NOMO-1 treated with DMSO at 0.1 percent for 48 hours (cell line): ENCODE data around the gene SIGLEC12.
A peak's percentile ranks its signal among the peaks of the same experiment; 100 is the strongest.
"Not testable (repeated sequence)": the region's sequence is repeated elsewhere in the genome, so short reads cannot be mapped to it uniquely, and the experiment has no call there.

Source experiments
- DNase-seq: peaks from one replicate; lab custom pipeline; 2025; ENCODE audit not compliant: unreplicated experiment; lab: John Stamatoyannopoulos, UW

Gene SIGLEC12

DNA sequence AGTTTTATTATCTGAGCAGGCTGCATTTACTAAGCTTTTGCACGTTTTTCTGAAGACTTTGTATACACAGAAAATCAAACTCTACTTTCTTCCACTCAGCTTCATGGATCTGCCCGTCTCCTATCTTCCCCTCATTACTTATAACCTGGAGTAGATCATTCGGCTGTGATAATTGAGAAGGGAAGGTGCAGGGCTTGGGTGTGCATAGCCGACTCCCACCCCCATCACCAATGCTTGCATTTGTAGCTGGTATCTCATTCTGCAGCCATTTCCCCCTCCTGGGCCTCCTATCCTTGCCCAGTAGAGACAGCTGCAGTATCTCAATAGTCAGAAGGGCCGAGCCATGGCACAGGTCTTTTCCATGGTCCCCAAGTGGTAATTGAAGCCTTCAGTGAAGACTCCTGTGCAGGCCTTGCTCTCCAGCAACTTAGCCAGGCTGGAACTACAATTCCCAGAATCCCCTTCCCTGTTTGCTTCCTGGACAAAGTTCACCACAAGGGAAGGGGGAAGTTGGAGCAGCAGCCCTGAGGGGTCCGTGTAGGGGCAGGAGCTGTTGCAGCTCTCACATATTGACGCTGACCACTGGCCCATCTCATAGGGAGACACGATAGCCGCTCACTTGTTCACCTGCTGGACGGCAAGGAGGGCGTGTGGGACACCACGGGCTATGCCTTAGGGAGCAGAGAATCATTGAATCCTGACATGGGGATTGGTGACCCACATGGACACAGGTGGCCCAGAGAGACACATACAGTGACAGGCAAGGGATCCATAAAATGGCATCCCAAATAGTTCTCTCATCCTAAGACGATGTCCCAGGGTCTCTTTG, 41.2 kb downstream of the SIGLEC12 start:
- DNase-seq = peak; percentile 77

DNA sequence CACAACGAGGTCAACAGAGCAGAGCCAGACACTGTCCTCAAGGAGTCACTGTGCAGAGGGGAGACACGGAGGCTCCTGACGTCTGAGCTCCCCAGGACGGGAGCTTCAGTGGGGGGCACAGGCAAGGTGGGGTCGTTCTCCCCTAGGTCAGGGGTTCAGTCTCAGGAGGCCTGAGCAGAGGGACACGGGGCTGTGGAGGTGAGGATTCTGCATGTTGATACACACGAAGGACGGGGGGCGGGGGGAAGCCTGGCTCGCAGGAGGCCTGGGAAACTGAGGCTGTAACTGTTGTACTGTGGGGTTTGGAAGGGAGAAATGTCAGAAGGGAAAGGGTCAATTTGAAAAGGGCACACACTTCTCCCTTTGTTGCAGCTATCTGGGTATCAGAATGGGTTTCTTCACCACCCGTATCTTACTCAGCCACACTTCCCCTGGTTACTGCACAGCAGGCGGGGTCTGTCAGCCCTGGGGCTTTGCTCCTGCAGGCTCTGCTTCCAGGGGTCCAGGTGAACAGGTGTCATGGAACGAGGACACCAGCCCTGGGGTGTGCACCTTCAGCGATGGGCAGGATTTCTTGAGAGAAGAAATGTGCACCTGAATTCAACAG, 42.6 kb downstream of the SIGLEC12 start:
- DNase-seq = no peak

DNA sequence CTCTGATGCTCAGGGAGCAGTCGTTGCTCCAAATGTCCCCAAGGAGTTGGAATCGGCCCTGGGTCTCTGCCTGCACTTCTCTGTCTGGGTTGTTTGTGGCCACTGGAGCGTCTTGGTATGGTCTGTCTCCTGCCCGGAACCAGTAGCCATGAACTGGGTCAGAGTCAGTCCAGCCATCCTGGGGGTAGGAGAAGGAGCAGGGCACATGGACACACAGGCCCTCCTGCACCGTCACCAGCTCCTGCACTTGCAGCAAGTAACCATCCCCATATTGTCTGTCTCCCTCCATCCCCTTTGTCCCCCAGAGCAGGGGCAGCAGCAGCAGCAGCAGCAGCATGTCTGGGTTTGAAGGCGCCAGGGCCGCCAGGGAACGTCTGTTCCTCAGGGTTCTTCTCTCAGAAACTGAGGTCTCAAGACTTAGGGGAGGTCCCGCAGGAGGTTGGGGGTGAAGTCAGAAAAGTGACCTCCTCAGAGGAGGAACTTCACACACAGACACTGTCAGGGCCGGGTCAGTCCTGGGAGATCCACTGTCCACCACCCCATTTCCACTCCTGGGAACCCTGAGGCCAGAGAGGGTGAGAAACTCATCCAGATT, 43.5 kb downstream of the SIGLEC12 start, which contains the start of gene SIGLEC8:
SIGLEC8 (minus strand) TSS at position 404 of the 595 bp plus-strand sequence; CDS start at position 337, 67 bp downstream.
- DNase-seq = no peak

DNA sequence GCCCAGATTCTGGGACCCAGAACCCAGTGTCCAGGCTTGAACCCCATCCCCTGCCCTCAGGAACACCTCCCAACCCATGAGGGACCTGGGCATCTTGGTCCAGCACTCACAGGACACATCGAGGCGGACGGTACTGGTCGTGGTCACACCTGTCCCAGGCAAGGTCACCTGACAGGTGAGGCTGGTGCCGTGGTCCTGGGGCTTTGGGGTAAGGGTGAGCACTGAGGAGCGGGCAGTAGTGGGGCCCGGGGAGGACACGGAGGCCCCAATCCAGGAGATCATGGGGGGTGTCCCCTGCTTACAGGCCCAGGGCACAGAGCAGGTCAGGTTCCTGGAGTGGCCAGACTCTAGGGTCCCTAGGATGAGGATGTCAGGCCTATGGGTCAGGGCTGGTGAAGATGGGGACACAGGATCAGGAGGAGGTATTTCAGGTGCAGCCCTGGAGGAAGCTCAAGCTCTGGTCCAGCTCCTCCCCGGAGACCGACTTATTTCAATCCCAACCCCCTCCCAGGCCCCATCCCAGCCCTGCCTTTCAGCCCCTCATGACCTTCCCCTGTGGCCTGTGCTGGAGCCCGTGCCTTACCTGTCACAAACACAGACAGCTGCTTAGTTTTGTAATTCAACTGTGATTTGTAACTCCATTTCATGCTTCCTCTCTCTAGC, 44.1 kb downstream of the SIGLEC12 start:
- no peak for DNase-seq

DNA sequence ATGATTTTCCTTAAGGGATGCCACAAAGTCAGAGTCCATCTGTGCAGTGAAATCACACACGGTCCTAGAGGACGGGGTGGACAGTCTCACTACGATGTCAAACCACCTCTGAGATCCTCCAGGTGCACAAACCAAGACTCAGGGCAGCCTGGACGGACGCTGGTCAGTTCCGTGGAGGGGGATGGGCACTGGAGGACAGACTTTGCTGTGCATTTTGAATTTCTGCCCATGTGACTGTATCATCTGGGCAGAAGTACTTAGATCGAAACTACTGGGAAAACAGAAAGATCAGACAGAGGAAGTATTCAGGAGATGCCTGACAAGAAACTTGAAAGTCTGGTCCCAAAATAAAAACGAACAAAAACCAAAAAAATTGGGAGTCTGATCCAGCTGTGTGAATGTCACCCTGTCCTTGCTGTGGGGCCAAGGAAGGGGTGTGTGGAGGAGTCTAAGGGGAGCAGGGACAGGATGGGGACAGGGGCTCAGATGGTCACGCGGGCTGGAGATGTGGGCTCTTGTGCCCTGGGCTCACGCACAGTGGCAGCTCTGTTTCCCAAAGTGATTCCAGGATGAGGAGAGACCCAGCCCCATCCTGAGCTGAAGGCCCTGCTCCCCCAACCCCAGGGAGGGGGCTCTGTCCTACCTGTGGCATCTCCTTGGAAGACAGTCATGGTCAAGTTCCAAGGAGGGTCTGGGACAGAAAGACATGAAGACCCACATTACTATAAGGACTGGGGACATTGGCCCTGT, 44.9 kb downstream of the SIGLEC12 start:
- peak; percentile 7 for DNase-seq

DNA sequence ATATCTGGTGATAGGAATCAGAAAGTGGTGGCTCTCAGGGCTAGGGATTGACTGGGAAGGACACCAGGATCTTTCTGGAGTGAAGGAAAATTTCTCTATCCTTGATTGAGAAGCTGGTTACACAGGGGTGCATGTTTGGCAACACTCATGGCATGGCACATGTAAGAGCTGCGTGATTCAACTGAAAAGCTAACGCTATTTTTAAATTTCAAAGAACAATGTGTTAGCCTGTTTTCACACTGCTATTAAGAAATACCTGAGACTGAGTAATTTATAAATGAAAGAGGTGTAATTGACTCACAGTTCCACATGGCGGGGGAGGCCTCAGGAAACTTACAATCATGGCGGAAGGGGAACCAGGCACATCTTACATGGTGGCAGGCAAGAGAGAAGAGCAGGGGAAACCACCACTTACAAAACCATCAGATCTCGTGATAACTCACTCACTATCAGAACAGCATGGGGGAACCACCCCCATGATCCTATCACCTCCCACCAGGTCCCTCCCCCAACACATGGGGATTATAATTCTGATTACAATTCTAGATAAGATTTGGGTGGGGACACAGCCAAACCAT, 50.8 kb downstream of the SIGLEC12 start:
- DNase-seq = no peak

DNA sequence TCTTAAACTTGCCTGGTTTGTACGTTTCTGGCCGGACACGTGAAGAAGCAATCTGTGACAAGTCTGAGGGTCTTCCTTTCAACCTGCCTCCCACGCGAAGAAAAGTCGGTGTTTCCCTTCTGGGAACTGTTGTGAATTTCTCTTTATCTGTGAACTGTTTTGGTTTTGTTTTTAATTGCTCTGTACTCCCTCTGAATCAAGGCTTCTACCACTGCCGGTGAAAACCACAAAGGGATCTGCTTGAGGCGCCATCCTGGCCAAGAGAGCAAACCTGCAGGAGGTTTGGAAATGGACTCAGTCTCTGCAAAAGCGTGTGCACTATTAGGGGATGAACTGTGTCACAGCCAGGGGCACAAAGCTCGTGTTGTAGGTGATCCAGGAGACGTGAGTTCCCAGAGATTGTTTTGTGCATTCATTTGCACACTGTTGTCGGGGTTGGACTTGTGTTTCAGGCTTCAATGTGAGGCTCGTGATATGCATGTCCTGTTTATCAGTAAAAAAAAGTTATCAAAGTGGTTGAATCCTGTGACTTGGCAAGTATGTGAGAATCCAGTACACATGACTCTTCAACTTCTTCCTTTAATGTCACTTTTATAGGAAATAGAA, 53.1 kb downstream of the SIGLEC12 start:
- DNase-seq = no peak

DNA sequence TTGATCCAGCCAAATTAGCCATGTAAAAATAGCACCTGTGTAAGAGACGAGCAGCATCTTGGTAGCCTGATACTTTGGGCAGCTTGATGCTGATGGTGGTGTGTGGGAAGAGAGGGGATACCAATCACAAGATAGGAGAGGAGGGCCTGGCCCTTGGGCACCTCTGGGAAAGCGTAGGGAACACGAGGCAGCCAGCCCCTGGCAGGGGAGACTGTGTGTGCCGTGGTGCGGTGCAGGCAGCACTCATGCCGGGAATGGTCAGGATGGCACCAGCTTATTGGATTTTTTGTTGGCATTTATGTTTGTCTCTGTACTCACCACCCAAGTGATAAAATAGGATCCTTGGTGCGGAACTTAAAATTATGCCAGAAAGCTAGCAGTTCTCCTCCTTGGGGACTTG, 53.6 kb downstream of the SIGLEC12 start:
- no peak for DNase-seq

DNA sequence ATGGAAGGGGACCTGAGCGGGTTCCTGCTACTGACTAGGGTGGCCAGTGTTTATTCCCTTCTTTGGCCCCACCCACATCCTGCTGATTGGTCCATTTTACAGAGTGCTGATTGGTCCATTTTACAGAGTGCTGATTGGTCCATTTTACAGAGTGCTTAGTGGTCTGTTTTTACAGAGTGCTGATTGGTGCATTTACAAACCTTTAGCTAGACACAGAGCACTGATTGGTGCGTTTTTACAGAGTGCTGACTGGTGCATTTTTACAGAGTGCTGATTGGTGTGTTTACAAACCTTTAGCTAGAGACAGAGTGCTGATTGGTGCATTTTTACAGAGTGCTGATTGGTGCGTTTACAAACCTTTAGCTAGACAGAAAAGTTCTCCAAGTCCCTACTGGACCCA, 54.1 kb downstream of the SIGLEC12 start:
- not testable (repeated sequence) for DNase-seq

DNA sequence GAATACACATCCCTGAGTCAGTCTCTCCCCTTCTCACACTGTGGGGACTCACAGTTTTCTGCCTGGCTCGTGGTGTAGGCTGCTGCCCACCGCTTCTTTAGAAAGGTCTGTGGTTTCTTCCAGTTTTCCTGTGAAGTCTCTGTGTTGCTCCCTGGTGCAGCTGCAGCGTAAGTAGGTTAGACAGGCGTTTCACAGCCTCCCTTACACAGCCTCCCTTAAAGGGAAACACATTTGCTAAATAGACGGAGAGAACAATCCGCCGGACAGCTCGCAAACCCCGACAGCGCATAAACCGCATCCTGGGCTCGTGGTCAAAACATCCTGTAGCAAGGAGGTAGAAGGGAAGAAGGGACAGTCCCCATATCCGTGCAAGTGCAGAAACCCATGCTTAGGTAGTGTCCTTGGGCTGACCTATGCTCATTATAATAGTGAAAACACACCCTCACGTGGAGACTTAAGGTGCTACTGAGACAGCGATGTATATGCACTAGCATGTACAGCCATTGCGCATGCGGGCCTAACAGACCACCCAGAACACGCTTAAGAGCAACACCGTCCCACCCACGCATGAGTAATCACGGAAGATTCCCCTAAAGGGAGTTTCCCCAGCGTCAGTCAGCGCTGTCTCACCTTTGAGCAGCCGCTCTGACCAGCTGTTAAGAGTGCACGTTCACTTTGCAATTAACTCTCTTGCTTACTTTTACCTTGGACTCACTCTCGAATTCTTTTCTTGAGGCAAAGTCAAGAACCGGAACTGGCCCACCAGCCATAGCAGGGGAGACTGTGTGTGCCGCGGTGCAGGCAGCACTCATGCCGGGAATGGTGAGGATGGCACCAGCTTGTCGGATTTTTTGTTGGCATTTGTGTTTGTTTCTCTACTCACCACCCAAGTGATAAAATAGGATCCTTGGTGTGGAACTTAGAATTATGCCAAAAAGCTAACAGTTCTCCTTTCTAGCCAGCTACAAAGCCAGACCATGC, 59.9 kb downstream of the SIGLEC12 start:
- peak; percentile 20 for DNase-seq
